Measurements from ENCODE around the gene NELL1. TPM values are rescaled to one million over a fixed set of nuclear protein-coding genes. Genes with fewer than 3 reads are reported as not detected.
"Not testable (repeated sequence)": the region's sequence is repeated elsewhere in the genome, so short reads cannot be mapped to it uniquely, and the experiment has no call there.

The NELL1 gene
- total RNA-seq, 1 donor from 2014 or later: not detected

DNA sequence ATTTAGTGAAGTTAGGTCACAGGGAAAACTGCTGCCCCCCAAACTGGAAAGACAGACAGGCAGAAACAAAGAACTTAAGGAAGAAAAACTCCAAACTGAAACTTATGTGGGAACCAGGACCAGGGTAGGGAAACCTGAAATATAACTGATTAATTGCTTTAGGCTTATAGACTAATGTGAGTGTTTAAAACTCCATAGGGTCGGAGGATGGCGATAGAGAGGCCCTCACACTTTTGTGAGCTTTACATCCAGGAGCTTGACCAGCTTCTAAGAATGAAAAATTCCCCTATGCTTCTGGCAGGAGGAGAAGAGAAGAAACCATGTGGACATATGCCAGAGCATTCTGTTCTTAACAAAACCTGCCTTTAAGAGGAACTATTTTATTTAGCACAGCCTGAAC lies 598.6 kb downstream of the NELL1 start:
- no peak for DNase-seq (ENCODE audit: extremely low spot score, unreplicated experiment)
- H3K27me3 Mint-ChIP-seq (ENCODE audit: unreplicated experiment): no peaks in the 10 kb centered on the region
- no peaks in the 10 kb centered on the region for H3K4me1 Mint-ChIP-seq (ENCODE audit: unreplicated experiment)
- peaks cover 11% of the 10 kb centered on the region for H3K9me3 Mint-ChIP-seq (ENCODE audit: unreplicated experiment)
- no peak for TF ChIP-seq CTCF (IDR thresholded peaks at IDR 0.05)
- no peak overlapping the region for H3K27ac Mint-ChIP-seq (ENCODE audit: unreplicated experiment)
- no peaks in the 10 kb centered on the region for H3K36me3 Mint-ChIP-seq (ENCODE audit: unreplicated experiment)
- H3K4me3 Mint-ChIP-seq (ENCODE audit: unreplicated experiment): no peak overlapping the region

- not testable (repeated sequence) for H3K4me1 Mint-ChIP-seq (ENCODE audit: unreplicated experiment); H3K36me3 Mint-ChIP-seq (ENCODE audit: unreplicated experiment); H3K27me3 Mint-ChIP-seq (ENCODE audit: unreplicated experiment); DNase-seq (ENCODE audit: extremely low spot score, unreplicated experiment); H3K27ac Mint-ChIP-seq (ENCODE audit: unreplicated experiment); H3K4me3 Mint-ChIP-seq (ENCODE audit: unreplicated experiment)
- peaks cover 21% of the 10 kb centered on the region for H3K9me3 Mint-ChIP-seq (ENCODE audit: unreplicated experiment)
These were observed 602.8 kb downstream of the NELL1 start for GRCh38 chr11:21272139-21272538.

GRCh38 chr11:21278840-21279239 lies 609.5 kb downstream of the NELL1 start:
- H3K27ac Mint-ChIP-seq (ENCODE audit: unreplicated experiment): no peak overlapping the region
- no peak for TF ChIP-seq CTCF (IDR thresholded peaks at IDR 0.05)
- H3K4me1 Mint-ChIP-seq (ENCODE audit: unreplicated experiment): no peaks in the 10 kb centered on the region
- no peaks in the 10 kb centered on the region for H3K36me3 Mint-ChIP-seq (ENCODE audit: unreplicated experiment)
- H3K27me3 Mint-ChIP-seq (ENCODE audit: unreplicated experiment): no peaks in the 10 kb centered on the region
- peaks cover 42% of the 10 kb centered on the region for H3K9me3 Mint-ChIP-seq (ENCODE audit: unreplicated experiment)
- no peak overlapping the region for H3K4me3 Mint-ChIP-seq (ENCODE audit: unreplicated experiment)
- no peak for DNase-seq (ENCODE audit: extremely low spot score, unreplicated experiment)

DNA sequence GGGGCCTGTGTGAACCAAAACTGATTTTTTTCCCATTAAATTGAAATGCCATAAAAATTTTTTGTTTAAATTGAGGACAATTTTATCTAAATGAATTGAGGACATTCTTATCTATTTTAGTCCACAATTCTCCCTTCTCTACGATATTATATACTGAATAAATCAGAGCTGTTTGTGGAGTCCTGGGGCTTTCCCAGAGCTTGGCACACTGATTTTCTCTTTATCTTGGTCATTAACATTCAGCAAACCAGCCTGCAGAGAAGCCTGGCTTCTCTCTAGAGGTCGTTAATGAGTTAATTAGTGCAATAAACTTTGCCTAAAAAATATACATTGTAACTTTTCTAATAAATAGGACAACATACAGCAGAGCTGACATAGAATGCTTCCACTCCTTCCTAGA lies 615.7 kb downstream of the NELL1 start:
- Mint-ChIP-seq H3K36me3 (ENCODE audit: unreplicated experiment) (no peaks in the 10 kb centered on the region), H3K27me3 (ENCODE audit: unreplicated experiment) (no peaks in the 10 kb centered on the region), H3K4me3 (ENCODE audit: unreplicated experiment) (no peak overlapping the region), H3K4me1 (ENCODE audit: unreplicated experiment) (no peaks in the 10 kb centered on the region), H3K27ac (ENCODE audit: unreplicated experiment) (no peak overlapping the region), H3K9me3 (ENCODE audit: unreplicated experiment) (peaks cover 46% of the 10 kb centered on the region)
- no peak for TF ChIP-seq CTCF (IDR thresholded peaks at IDR 0.05)
- no peak for DNase-seq (ENCODE audit: extremely low spot score, unreplicated experiment)

- H3K4me3 Mint-ChIP-seq (ENCODE audit: unreplicated experiment): no peak overlapping the region
These were observed 620.3 kb downstream of the NELL1 start for GRCh38 chr11:21289686-21290085.

More at GRCh38 chr11:21289686-21290085, 620.3 kb downstream of the NELL1 start:
- Mint-ChIP-seq H3K27me3 (ENCODE audit: unreplicated experiment) (no peaks in the 10 kb centered on the region), H3K4me1 (ENCODE audit: unreplicated experiment) (no peaks in the 10 kb centered on the region), H3K9me3 (ENCODE audit: unreplicated experiment) (peaks cover 44% of the 10 kb centered on the region), H3K27ac (ENCODE audit: unreplicated experiment) (no peak overlapping the region), H3K36me3 (ENCODE audit: unreplicated experiment) (no peaks in the 10 kb centered on the region)
- no peak for TF ChIP-seq CTCF (IDR thresholded peaks at IDR 0.05)
- no peak for DNase-seq (ENCODE audit: extremely low spot score, unreplicated experiment)

Data from osteocyte (in vitro differentiated cells).